Omental fat pad (tissue), 4 donors: Measurements from ENCODE around the gene ASCC3. TPM values are rescaled to one million over a fixed set of nuclear protein-coding genes. Genes with fewer than 3 reads are reported as not detected.

Source experiments
- ATAC-seq: fragments of 150-250 bp; one replicate; pipeline ENCODE4 v1.9.1; 2016; ENCODE audit warnings: mild to moderate bottlenecking, moderate library complexity; ENCODE audit not compliant: low FRiP score
- DNase-seq: peaks from one replicate; pipeline ENCODE4 v3.0.0-alpha.2; 2019; ENCODE audit warnings: low spot score
- total RNA-seq, 4 donors: library from RNA; depleted of rRNA; stranded (reverse); fragments of >200 nt; gene quantifications; one replicate each; pipeline ENCODE4 v1.1.0, GENCODE V29; 2016
- TF ChIP-seq, protein P1 (sequence below), 3 donors: fragments of 450-650 bp; IDR thresholded peaks; one replicate each; pipeline ENCODE4 v1.5.1; 2016 to 2017; ENCODE audit warnings: antibody characterized with exemption in 3 of 3, mild to moderate bottlenecking in 3 of 3, moderate library complexity in 2 of 3

The ASCC3 gene
- total RNA-seq, 4 donors from 2014 or later = 20.1 to 44.8 (median 25.9) TPM

DNA sequence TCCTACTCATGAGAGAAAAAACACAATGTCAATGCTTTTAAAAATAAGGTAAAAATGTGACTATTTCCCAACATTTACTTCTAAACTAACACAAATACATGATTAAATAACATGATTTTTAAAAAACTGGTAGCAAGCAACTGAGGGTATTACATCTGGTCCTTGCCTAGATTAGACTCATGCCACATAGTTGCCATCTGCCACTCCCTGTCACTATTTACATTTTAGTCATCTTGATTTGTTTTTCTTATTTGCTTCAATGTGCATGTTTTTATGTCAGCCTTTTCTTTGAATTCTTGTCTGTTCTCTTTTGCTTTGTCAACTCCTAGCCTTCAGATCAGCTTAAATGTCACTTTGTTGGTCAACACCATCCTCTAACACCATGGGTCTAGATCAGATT, 209.4 kb downstream of the ASCC3 start:
- DNase-seq (no peak), ATAC-seq (no peak)
- TF ChIP-seq, protein P1, sequence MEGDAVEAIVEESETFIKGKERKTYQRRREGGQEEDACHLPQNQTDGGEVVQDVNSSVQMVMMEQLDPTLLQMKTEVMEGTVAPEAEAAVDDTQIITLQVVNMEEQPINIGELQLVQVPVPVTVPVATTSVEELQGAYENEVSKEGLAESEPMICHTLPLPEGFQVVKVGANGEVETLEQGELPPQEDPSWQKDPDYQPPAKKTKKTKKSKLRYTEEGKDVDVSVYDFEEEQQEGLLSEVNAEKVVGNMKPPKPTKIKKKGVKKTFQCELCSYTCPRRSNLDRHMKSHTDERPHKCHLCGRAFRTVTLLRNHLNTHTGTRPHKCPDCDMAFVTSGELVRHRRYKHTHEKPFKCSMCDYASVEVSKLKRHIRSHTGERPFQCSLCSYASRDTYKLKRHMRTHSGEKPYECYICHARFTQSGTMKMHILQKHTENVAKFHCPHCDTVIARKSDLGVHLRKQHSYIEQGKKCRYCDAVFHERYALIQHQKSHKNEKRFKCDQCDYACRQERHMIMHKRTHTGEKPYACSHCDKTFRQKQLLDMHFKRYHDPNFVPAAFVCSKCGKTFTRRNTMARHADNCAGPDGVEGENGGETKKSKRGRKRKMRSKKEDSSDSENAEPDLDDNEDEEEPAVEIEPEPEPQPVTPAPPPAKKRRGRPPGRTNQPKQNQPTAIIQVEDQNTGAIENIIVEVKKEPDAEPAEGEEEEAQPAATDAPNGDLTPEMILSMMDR (IDR thresholded peaks at IDR 0.05) = no peak

DNA sequence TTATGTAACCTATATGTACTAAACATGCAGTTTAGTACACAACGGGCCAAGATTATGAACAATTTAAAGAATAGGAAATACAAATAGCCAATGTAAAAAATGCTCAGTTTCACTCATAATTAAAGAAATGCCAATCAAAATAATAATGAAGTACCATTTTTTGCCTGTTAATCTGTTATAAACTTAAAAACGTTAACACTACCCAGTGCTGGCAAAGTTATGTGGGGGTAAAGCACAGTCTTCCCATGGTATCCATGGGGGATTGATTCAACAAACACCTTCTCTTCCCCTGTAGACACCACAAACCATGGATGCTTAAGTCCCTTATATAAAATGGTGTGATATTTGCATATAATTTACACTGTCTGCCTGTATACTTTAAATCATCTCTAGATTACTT, 211.1 kb downstream of the ASCC3 start:
- DNase-seq = no peak
- no peak for ATAC-seq
- TF ChIP-seq, protein P1 (IDR thresholded peaks at IDR 0.05) = no peak

DNA sequence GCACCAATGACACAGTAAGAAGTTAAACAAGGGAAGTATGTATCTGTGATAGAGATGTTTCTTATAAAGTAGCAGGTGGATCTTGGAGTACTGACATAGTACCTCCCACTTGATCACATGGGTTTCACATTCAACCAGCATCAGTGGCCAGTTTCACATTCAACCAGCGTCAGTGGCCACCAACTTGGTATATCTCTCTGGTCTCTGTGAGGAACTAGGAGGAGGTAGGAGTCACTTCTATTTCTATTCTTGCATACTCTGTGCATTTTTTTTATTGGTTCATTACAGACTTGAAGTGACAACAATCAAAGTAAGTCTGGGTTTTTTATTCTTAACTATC, 216.1 kb downstream of the ASCC3 start:
- ATAC-seq (no peak), DNase-seq (no peak)
- TF ChIP-seq, protein P1 (IDR thresholded peaks at IDR 0.05) = no peak

DNA sequence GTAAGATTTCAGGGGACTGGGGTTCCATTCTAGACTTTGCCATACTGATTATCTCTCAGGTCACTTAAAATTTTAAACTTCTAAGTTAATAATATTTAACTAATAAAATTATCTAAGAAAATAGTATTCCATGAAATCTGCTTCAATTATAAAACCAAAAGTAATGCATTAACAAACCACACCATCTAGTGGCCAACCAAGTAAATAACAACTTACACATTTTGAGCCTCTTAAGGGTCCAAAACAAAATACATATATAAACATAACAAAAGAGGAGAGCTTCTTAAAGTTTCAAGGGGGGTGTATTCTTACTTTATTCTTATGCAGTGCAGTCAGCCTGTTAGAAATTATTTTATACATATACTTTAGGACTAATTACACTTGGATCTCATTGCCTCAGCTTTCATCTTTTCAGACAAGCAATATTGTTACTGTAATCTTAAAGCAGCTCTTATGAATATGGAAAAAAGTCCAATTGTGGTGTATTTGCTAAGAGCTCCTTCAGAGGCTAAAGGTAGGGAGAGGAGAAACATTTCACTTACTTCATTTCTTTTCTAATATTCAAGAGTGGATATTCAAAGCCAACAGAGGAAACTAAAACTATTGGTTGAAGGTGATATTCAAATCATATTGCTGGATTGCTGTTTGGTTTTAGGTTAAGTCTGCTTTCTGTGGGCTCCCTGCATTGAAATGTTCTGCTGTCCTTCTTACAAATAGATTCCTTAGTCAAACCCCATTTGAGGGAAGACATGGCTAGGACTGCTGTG, 216.7 kb downstream of the ASCC3 start:
- no peak for ATAC-seq
- no peak for DNase-seq
- TF ChIP-seq, protein P1 (IDR thresholded peaks at IDR 0.05) = no peak

DNA sequence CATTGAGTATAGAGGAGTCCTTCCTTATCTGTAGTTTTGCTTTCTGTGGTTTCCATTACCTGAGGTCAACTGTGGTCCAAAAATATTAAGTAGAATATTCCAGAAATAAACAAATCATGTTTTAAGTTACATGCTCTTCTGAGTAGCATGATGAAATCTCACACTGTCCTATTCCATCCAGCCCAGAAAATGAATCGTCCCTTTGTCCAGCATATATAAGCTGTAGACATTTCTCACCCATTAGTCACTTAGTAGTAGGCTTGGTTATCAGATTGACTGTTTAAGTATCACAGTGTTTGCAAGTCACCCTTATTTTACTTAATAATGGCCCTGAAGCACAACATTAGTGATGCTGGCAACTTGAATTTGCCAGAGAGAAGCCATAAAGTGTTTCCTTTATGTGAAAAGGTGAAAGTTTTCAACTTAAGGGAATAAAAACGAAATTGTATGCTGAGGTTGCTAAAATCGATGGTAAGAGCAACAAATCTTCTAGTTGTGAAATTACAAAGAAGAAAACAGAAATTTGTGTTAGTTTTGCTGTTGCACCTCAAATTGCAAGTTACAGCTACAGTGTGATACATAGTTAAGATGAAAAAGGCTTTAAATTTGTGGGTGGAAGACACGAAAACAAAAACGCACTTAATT, 217.8 kb downstream of the ASCC3 start:
- ATAC-seq = no peak
- no peak for DNase-seq

DNA sequence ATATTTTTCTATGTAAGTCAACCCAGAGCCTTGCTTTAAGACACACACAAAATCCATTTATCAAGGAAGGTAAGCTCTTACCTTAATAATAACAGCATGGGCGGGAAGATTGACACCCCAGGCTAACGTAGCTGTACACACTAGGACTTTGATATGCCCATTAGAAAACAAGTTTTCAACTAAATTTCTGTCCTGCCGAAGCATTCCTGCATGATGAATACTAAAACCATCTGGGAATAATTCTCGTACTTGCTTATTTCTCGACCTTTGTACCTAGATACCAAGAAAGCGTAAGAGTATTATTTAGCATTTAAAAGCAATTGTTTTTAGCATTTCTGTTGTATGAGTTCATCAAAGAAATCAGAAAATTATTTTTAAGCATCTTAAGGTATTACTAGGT, 218.9 kb downstream of the ASCC3 start:
- DNase-seq = no peak
- TF ChIP-seq, protein P1 (IDR thresholded peaks at IDR 0.05) = no peak
- ATAC-seq = no peak

More for the DNA sequence above, 217.8 kb downstream of the ASCC3 start:
- TF ChIP-seq, protein P1 (IDR thresholded peaks at IDR 0.05) = no peak

DNA sequence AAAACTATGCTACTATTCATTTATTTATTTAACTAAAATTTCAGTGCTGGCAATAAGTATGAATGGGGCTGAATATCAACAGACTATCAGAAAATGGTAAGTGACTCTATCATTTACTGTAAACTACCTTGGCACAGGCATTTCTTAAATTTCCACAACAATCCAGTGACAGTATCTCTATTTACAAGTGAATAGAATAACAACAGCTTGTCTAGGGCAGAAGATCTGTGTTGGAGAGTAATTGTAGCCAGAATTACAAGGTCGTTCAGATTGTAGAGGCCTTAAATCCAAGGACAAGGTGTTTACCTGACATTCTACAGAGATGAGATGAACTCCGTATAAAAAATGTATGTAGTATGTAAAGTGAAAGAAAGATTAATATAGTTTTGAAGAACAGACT, 222.6 kb downstream of the ASCC3 start:
- TF ChIP-seq, protein P1 (IDR thresholded peaks at IDR 0.05) = no peak

More for the DNA sequence above, 222.6 kb downstream of the ASCC3 start:
- DNase-seq (no peak), ATAC-seq (no peak)
